MCF 10A (cell line): ENCODE results near the gene EIF4E1B. TPM values are rescaled to one million over a fixed set of nuclear protein-coding genes. Genes with fewer than 3 reads are reported as not detected.
A peak's percentile ranks its signal among the peaks of the same experiment; 100 is the strongest.

Experiments
- BruUV-seq: library from RNA; stranded (reverse); fragments of 400-500 nt; replicated peaks from 2 replicates; lab custom pipeline; 2021; lab: Mats Ljungman, UMichigan
- CTCF ChIA-PET: fragments of 300-600 bp; sonication (Branson Sonifier 250); formaldehyde crosslinking; extraction: SDS; loops from one replicate; lab custom pipeline; 2021; ENCODE audit warnings: antibody characterized with exemption, inconsistent platforms; lab: Yijun Ruan, JAX
- POLR2A ChIA-PET: fragments of 300-600, 350-650 bp; sonication (Branson Sonifier 250); formaldehyde crosslinking; extraction: SDS; loops from one replicate; lab custom pipeline; 2020; ENCODE audit warnings: antibody characterized with exemption, inconsistent platforms; lab: Yijun Ruan, JAX
- DNase-seq: peaks from one replicate; pipeline ENCODE4 v3.0.0-alpha.2; 2018; ENCODE audit not compliant: unreplicated experiment
- H3K27ac Mint-ChIP-seq: one replicate; pipeline ENCODE4 v1.8.0; 2022; ENCODE audit warnings: mild to moderate bottlenecking, low read depth, mixed read lengths; ENCODE audit not compliant: unreplicated experiment
- H3K27me3 Mint-ChIP-seq: one replicate; pipeline ENCODE4 v1.8.0; 2022; ENCODE audit warnings: mixed read lengths; ENCODE audit not compliant: insufficient read depth, unreplicated experiment
- H3K36me3 Mint-ChIP-seq: one replicate; pipeline ENCODE4 v1.8.0; 2022; ENCODE audit warnings: mild to moderate bottlenecking, moderate library complexity, mixed read lengths; ENCODE audit not compliant: insufficient read depth, unreplicated experiment
- H3K4me1 Mint-ChIP-seq: one replicate; pipeline ENCODE4 v1.8.0; 2022; ENCODE audit warnings: mixed read lengths; ENCODE audit not compliant: insufficient read depth, unreplicated experiment
- H3K4me3 Mint-ChIP-seq: one replicate; pipeline ENCODE4 v1.8.0; 2022; ENCODE audit warnings: mild to moderate bottlenecking, moderate library complexity, mixed read lengths; ENCODE audit not compliant: unreplicated experiment
- H3K9me3 Mint-ChIP-seq: one replicate; pipeline ENCODE4 v1.8.0; 2022; ENCODE audit warnings: mixed read lengths; ENCODE audit not compliant: unreplicated experiment
- intact Hi-C: fragments of 100-400 bp; cut with micrococcal nuclease; formaldehyde crosslinking; loops from 2 replicates; pipeline ENCODE4 v1.14.1; 2022
- total RNA-seq: library from RNA; stranded (reverse); gene quantifications from 2 replicates; pipeline ENCODE4 v1.2.3, GENCODE V29; 2022
- TF ChIP-seq, protein P1 (sequence below): fragments of 200-600 bp; IDR thresholded peaks from one replicate; pipeline ENCODE4 v1.8.0; 2022; ENCODE audit warnings: antibody characterized with exemption, mild to moderate bottlenecking; ENCODE audit not compliant: unreplicated experiment

Gene EIF4E1B
- total RNA-seq, 1 experiment from 2014 or later = not detected

DNA sequence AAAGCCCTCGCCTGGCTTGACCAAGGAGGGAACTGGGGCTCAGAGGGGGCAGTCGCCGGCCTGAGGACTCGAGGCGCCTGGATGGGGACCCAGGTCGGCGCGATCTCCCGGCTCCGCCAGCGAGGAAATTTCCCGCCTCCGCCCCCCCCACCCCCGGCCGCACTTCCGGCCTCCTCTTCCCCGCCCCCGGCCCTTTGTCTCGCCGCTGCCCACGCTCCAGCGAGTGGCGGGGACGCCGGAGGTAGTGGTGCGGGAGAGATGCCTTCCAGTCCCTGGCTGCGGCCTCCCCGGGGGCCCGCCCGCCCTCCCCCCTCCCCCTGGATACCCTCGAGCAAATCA is 20.1 kb upstream of the EIF4E1B start:
- H3K27ac Mint-ChIP-seq = no peak overlapping the region
- H3K36me3 Mint-ChIP-seq = no peaks in the 10 kb centered on the region
- ChIA-PET CTCF (interaction anchor here (1.3 kb wide), 1 partner anchor 37 kb away, joined by 3 read pairs; the partner anchor contains the start of gene TSPAN17), POLR2A (interaction anchor here (0.6 kb wide), 1 partner anchor 58 kb away, joined by 3 read pairs; no protein-coding TSS in a partner anchor)
- no TSS peak for BruUV-seq
- peak overlapping the region; percentile 62 for H3K4me3 Mint-ChIP-seq
- H3K9me3 Mint-ChIP-seq = no peaks in the 10 kb centered on the region
- DNase-seq = no peak
- peaks cover 30% of the 10 kb centered on the region for H3K4me1 Mint-ChIP-seq
- TF ChIP-seq, protein P1, sequence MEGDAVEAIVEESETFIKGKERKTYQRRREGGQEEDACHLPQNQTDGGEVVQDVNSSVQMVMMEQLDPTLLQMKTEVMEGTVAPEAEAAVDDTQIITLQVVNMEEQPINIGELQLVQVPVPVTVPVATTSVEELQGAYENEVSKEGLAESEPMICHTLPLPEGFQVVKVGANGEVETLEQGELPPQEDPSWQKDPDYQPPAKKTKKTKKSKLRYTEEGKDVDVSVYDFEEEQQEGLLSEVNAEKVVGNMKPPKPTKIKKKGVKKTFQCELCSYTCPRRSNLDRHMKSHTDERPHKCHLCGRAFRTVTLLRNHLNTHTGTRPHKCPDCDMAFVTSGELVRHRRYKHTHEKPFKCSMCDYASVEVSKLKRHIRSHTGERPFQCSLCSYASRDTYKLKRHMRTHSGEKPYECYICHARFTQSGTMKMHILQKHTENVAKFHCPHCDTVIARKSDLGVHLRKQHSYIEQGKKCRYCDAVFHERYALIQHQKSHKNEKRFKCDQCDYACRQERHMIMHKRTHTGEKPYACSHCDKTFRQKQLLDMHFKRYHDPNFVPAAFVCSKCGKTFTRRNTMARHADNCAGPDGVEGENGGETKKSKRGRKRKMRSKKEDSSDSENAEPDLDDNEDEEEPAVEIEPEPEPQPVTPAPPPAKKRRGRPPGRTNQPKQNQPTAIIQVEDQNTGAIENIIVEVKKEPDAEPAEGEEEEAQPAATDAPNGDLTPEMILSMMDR = peak; percentile 0
- H3K27me3 Mint-ChIP-seq = no peaks in the 10 kb centered on the region
- intact Hi-C loops = no loop called here

DNA sequence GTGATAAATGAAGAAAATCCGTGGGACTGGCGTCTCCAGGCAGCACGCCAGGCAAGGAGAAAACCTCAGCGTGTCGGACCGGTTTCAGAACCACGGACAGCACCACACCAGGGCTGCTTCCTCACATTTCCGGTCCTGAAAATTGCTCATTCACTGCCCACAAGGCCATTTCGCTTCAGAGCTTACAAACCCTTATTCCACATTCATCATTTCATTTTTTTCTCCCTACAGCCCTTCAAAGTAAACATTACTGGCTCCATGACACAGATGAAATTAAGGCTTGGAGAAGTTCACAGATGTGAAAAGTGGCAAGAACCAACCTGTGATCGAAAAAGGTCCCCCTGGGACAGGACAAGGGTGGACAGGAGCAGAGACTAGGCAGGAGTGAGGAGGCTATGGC is 19.0 kb upstream of the EIF4E1B start:
- intact Hi-C loops = loop anchor here (1.0 kb wide), 1 partner anchor 36 kb away; the partner anchor contains the start of gene TSPAN17
- Mint-ChIP-seq H3K4me3 (no peak overlapping the region), H3K9me3 (no peaks in the 10 kb centered on the region), H3K27me3 (peaks cover 5% of the 10 kb centered on the region), H3K4me1 (peaks cover 36% of the 10 kb centered on the region), H3K36me3 (no peaks in the 10 kb centered on the region), H3K27ac (no peak overlapping the region)
- TF ChIP-seq, protein P1 = no peak
- peak; percentile 87 for DNase-seq
- POLR2A ChIA-PET = interaction anchor here (0.5 to 0.9 kb wide), 4 partner anchors 36 to 250 kb away, joined by 3 to 4 read pairs (median 4); partner anchors contain the start of gene TSPAN17
- no TSS peak for BruUV-seq
- CTCF ChIA-PET = interaction anchor here (1.0 to 1.6 kb wide), 3 partner anchors 35 to 40 kb away, joined by 3 to 4 read pairs (median 3); no protein-coding TSS in a partner anchor

DNA sequence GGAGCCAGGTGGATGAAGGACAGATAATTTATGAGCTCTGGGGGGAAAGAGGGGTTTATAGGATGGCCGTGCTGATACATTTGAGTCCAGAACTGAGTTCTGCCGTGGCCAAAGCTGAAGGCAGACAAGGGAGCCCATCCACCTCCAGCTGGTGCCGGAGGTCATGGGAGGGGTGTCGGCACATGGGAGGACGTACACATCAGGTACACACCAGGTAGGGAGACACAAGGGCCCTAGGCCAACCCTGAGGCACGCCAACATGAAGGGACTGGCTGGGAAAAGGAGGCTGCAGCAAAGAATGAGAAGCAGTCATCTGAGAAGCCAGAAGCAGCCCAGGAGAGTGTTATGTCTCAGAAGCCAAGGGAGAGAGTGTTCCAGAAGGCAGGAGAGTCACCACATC is 18.5 kb upstream of the EIF4E1B start:
- DNase-seq = no peak
- TF ChIP-seq, protein P1 = no peak
- Mint-ChIP-seq H3K4me3 (no peak overlapping the region), H3K4me1 (peaks cover 36% of the 10 kb centered on the region), H3K9me3 (no peaks in the 10 kb centered on the region), H3K27ac (no peak overlapping the region), H3K27me3 (peaks cover 10% of the 10 kb centered on the region), H3K36me3 (no peaks in the 10 kb centered on the region)
- POLR2A ChIA-PET = interaction anchor here (0.6 to 0.9 kb wide), 2 partner anchors 35 to 251 kb away, joined by 4 read pairs; partner anchors contain the start of gene TSPAN17
- CTCF ChIA-PET = interaction anchor here (0.6 to 1.7 kb wide), 6 partner anchors 35 to 95 kb away, joined by 3 to 5 read pairs (median 3); no protein-coding TSS in a partner anchor
- intact Hi-C loops = no loop called here
- no TSS peak for BruUV-seq

DNA sequence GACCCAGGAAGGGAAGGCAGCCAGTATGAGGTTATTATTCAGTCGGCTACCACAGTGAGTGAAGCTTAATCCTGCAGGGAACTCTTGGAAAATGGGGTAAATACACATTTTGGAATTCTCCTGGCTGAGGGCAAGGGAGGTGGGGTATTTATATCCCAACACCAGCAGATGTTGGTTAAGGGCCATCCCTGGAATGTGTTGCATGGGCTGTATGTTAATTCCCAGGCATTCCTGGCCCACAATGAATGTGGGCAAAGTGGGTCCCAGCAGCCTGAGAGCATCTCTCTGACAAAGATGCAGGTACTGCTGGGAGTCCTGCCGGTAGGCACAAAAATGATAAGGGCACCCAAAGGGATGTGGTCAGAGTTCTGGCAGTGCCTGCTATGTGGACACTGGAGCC is 17.6 kb upstream of the EIF4E1B start:
- H3K9me3 Mint-ChIP-seq = no peaks in the 10 kb centered on the region
- DNase-seq = no peak
- no TSS peak for BruUV-seq
- CTCF ChIA-PET = interaction anchor here (0.6 to 1.7 kb wide), 2 partner anchors 48 to 154 kb away, joined by 3 to 5 read pairs; no protein-coding TSS in a partner anchor
- no peaks in the 10 kb centered on the region for H3K36me3 Mint-ChIP-seq
- no peak overlapping the region for H3K4me3 Mint-ChIP-seq
- POLR2A ChIA-PET = interaction anchor here (1.3 to 1.9 kb wide), 2 partner anchors 34 to 76 kb away, joined by 8 read pairs; partner anchors contain the start of genes RNF44 and TSPAN17
- intact Hi-C loops = no loop called here
- TF ChIP-seq, protein P1 = no peak
- no peak overlapping the region for H3K27ac Mint-ChIP-seq
- H3K27me3 Mint-ChIP-seq = peaks cover 19% of the 10 kb centered on the region
- H3K4me1 Mint-ChIP-seq = peaks cover 36% of the 10 kb centered on the region
